ENCODE data around the gene AQR. TPM values are rescaled to one million over a fixed set of nuclear protein-coding genes. Genes with fewer than 3 reads are reported as not detected.

The AQR gene
- polyA plus RNA-seq, 1 donor from 2014 or later, result 22.4 TPM

DNA sequence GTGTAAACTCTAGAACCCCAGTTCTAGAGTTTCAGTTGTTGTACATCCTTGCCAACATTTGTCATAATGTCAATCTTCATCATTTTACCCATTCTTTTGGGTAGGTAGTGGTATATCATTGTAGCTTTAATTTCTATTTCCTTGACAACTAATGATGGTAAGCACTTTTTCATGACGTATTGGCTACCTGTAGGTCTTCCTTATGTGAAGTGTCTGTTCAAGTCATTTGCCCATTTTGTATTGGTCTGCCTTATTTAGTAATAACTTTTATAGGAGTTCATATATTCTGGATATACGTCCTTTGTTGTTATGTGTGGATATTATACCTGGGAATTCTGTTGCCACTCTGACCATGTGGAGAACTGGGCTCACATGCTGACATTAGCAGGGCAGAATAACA is 100.4 kb downstream of the AQR start:
- no peak overlapping the region for H3K27ac ChIP-seq (ENCODE audit: low read length)
- H3K9me3 ChIP-seq (ENCODE audit: low read length), result peaks cover 5% of the 10 kb centered on the region
- peaks cover 13% of the 10 kb centered on the region for H3K36me3 ChIP-seq (ENCODE audit: insufficient read depth, low read length)
- H3K4me3 ChIP-seq (ENCODE audit: low read length), result no peak overlapping the region
- H3K4me2 ChIP-seq (ENCODE audit: low read length), result no peak overlapping the region
- H4K20me1 ChIP-seq (ENCODE audit: insufficient read depth), result no peaks in the 10 kb centered on the region
- no peak overlapping the region for H2AFZ ChIP-seq (ENCODE audit: low read depth, low read length)
- no peaks in the 10 kb centered on the region for H3F3A ChIP-seq (ENCODE audit: insufficient read depth, low read length, poor library complexity, severe bottlenecking)
- no peaks in the 10 kb centered on the region for H3K79me2 ChIP-seq (replicated peaks; ENCODE audit: insufficient read depth, low read length)
- H3K27me3 ChIP-seq (ENCODE audit: insufficient read depth, low read depth, low read length), result no peaks in the 10 kb centered on the region
- H3K9ac ChIP-seq (ENCODE audit: low read length), result no peak overlapping the region
- TF ChIP-seq POLR2AphosphoS5 (IDR thresholded peaks at IDR 0.05) (no peak), RAD21 (conservative IDR thresholded peaks at IDR 0.05) (no peak), SMC3 (conservative IDR thresholded peaks at IDR 0.05; ENCODE audit: poor library complexity) (no peak)
- H3K9me2 ChIP-seq (ENCODE audit: insufficient read depth, low read length), result no peaks in the 10 kb centered on the region

DNA sequence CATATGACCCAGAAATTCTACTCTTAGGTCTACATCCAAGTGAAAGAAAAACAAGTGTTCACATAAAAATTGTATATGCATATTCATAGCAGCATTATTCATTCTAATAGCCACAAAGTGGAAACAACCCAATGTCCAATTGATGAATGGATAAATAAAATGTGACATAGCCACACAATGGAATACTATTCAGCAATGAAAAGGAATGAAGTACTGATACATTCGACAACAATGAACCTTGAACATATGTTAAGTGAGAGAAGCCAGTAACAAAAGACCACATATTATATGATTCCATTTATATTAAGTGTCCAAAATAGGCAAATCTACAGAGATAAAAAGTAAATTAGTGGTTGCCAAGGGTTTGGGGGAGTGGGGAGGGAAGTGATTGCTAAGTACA is 104.0 kb downstream of the AQR start:
- Histone ChIP-seq H3K9ac (ENCODE audit: low read length) (no peak overlapping the region), H3K4me2 (ENCODE audit: low read length) (no peak overlapping the region), H3K27ac (ENCODE audit: low read length) (no peak overlapping the region), H3K27me3 (ENCODE audit: insufficient read depth, low read depth, low read length) (no peaks in the 10 kb centered on the region), H3K36me3 (ENCODE audit: insufficient read depth, low read length) (peaks cover 19% of the 10 kb centered on the region), H3K4me3 (ENCODE audit: low read length) (no peak overlapping the region), H3K79me2 (replicated peaks; ENCODE audit: insufficient read depth, low read length) (no peaks in the 10 kb centered on the region), H2AFZ (ENCODE audit: low read depth, low read length) (no peak overlapping the region), H3K9me2 (ENCODE audit: insufficient read depth, low read length) (no peaks in the 10 kb centered on the region), H4K20me1 (ENCODE audit: insufficient read depth) (no peaks in the 10 kb centered on the region), H3K9me3 (ENCODE audit: low read length) (peaks cover 5% of the 10 kb centered on the region), H3F3A (ENCODE audit: insufficient read depth, low read length, poor library complexity, severe bottlenecking) (no peaks in the 10 kb centered on the region)
- TF ChIP-seq, protein P1, sequence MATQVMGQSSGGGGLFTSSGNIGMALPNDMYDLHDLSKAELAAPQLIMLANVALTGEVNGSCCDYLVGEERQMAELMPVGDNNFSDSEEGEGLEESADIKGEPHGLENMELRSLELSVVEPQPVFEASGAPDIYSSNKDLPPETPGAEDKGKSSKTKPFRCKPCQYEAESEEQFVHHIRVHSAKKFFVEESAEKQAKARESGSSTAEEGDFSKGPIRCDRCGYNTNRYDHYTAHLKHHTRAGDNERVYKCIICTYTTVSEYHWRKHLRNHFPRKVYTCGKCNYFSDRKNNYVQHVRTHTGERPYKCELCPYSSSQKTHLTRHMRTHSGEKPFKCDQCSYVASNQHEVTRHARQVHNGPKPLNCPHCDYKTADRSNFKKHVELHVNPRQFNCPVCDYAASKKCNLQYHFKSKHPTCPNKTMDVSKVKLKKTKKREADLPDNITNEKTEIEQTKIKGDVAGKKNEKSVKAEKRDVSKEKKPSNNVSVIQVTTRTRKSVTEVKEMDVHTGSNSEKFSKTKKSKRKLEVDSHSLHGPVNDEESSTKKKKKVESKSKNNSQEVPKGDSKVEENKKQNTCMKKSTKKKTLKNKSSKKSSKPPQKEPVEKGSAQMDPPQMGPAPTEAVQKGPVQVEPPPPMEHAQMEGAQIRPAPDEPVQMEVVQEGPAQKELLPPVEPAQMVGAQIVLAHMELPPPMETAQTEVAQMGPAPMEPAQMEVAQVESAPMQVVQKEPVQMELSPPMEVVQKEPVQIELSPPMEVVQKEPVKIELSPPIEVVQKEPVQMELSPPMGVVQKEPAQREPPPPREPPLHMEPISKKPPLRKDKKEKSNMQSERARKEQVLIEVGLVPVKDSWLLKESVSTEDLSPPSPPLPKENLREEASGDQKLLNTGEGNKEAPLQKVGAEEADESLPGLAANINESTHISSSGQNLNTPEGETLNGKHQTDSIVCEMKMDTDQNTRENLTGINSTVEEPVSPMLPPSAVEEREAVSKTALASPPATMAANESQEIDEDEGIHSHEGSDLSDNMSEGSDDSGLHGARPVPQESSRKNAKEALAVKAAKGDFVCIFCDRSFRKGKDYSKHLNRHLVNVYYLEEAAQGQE (IDR thresholded peaks at IDR 0.05; ENCODE audit: borderline replicate concordance), result no peak
- no peak for TF ChIP-seq MXI1 (conservative IDR thresholded peaks at IDR 0.05; ENCODE audit: poor library complexity, severe bottlenecking)
- no peak for TF ChIP-seq TAF1 (IDR thresholded peaks at IDR 0.05; ENCODE audit: low read depth)
- TF ChIP-seq EZH2 (IDR thresholded peaks at IDR 0.05; ENCODE audit: borderline replicate concordance, insufficient read depth, low read length, poor library complexity, severe bottlenecking), result no peak
- no peak for TF ChIP-seq SMC3 (conservative IDR thresholded peaks at IDR 0.05; ENCODE audit: poor library complexity)
- no peak for TF ChIP-seq POLR2AphosphoS5 (IDR thresholded peaks at IDR 0.05)
- TF ChIP-seq, protein P2, sequence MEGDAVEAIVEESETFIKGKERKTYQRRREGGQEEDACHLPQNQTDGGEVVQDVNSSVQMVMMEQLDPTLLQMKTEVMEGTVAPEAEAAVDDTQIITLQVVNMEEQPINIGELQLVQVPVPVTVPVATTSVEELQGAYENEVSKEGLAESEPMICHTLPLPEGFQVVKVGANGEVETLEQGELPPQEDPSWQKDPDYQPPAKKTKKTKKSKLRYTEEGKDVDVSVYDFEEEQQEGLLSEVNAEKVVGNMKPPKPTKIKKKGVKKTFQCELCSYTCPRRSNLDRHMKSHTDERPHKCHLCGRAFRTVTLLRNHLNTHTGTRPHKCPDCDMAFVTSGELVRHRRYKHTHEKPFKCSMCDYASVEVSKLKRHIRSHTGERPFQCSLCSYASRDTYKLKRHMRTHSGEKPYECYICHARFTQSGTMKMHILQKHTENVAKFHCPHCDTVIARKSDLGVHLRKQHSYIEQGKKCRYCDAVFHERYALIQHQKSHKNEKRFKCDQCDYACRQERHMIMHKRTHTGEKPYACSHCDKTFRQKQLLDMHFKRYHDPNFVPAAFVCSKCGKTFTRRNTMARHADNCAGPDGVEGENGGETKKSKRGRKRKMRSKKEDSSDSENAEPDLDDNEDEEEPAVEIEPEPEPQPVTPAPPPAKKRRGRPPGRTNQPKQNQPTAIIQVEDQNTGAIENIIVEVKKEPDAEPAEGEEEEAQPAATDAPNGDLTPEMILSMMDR (IDR thresholded peaks at IDR 0.05; ENCODE audit: poor library complexity, severe bottlenecking), result no peak
- TF ChIP-seq RAD21 (conservative IDR thresholded peaks at IDR 0.05), result no peak
- TF ChIP-seq EP300 (conservative IDR thresholded peaks at IDR 0.05; ENCODE audit: poor library complexity, severe bottlenecking), result no peak

DNA sequence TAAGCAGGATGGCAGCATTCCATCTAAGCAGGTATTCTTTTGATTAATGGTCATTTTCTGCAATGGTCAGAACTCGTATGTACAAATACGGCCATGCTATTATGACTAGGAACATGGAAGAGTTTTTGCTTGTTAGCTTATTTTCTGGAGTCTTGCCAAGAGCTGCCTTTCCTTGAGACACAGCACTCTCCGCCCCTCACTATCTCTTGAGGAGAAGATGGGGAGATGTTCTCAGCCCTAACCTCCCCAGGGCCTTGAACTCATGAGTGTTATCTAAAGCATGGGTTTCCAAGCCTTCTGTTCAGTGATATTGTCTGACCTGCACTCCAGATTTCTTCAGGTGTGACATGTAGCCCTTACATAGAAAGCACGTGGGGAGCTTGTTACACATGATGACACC is 108.3 kb downstream of the AQR start:
- TF ChIP-seq RAD21 (conservative IDR thresholded peaks at IDR 0.05), result no peak
- TF ChIP-seq, protein P2 (IDR thresholded peaks at IDR 0.05; ENCODE audit: poor library complexity, severe bottlenecking), result no peak
- TF ChIP-seq SMC3 (conservative IDR thresholded peaks at IDR 0.05; ENCODE audit: poor library complexity), result no peak
- no peak for TF ChIP-seq EZH2 (IDR thresholded peaks at IDR 0.05; ENCODE audit: borderline replicate concordance, insufficient read depth, low read length, poor library complexity, severe bottlenecking)
- no peak for TF ChIP-seq POLR2AphosphoS5 (IDR thresholded peaks at IDR 0.05)
- TF ChIP-seq TAF1 (IDR thresholded peaks at IDR 0.05; ENCODE audit: low read depth), result no peak
- no peak for TF ChIP-seq MXI1 (conservative IDR thresholded peaks at IDR 0.05; ENCODE audit: poor library complexity, severe bottlenecking)
- TF ChIP-seq, protein P1 (IDR thresholded peaks at IDR 0.05; ENCODE audit: borderline replicate concordance), result no peak
- H3K79me2 ChIP-seq (replicated peaks; ENCODE audit: insufficient read depth, low read length), result no peaks in the 10 kb centered on the region
- no peak overlapping the region for H3K4me2 ChIP-seq (ENCODE audit: low read length)
- H3K9me2 ChIP-seq (ENCODE audit: insufficient read depth, low read length), result no peaks in the 10 kb centered on the region
- no peak overlapping the region for H3K4me3 ChIP-seq (ENCODE audit: low read length)
- no peaks in the 10 kb centered on the region for H3K27me3 ChIP-seq (ENCODE audit: insufficient read depth, low read depth, low read length)
- no peaks in the 10 kb centered on the region for H3K9me3 ChIP-seq (ENCODE audit: low read length)
- peaks cover 13% of the 10 kb centered on the region for H3K36me3 ChIP-seq (ENCODE audit: insufficient read depth, low read length)
- no peak overlapping the region for H2AFZ ChIP-seq (ENCODE audit: low read depth, low read length)
- H3K27ac ChIP-seq (ENCODE audit: low read length), result no peak overlapping the region
- no peaks in the 10 kb centered on the region for H4K20me1 ChIP-seq (ENCODE audit: insufficient read depth)
- H3F3A ChIP-seq (ENCODE audit: insufficient read depth, low read length, poor library complexity, severe bottlenecking), result no peaks in the 10 kb centered on the region
- H3K9ac ChIP-seq (ENCODE audit: low read length), result no peak overlapping the region

All from neural cell (in vitro differentiated cells).